Neural progenitor cell (in vitro differentiated cells): ENCODE results near the gene HLA-DMB.

Experiments
- EZH2 ChIP-seq: fragments of 200-600 bp; sonication (generic); IDR thresholded peaks from 2 replicates; pipeline ENCODE4 v1.6.1; 2017; ENCODE audit warnings: antibody characterized with exemption, mild to moderate bottlenecking, moderate library complexity
- EZH2phosphoT487 ChIP-seq: fragments of 200-600 bp; sonication (generic); IDR thresholded peaks from 2 replicates; pipeline ENCODE4 v1.6.1; 2017; ENCODE audit warnings: antibody characterized with exemption
- TF ChIP-seq, protein P1 (sequence below): fragments of 200-600 bp; sonication (generic); IDR thresholded peaks from 2 replicates; pipeline ENCODE4 v1.5.1; 2017; ENCODE audit warnings: antibody characterized with exemption, mild to moderate bottlenecking

DNA sequence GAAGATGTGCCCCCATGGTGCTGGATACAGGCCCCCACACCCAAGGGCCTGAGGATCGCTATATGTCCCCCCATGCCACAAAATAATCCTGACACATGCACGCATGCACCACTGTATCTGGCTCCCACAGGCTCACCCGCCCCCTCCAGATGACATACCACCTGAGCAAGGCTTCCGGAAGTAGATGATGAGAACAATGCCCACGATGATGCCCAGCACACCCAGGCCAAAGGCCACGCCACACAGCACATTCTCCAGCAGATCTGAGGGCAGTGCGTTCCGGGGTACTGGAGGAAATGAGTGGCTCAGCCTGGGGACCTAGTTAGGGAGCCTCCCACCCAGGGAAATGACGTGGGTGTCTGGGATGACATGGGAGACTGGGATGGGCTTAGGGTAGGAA is 8.3 kb upstream of the HLA-DMB start:
- TF ChIP-seq, protein P1, sequence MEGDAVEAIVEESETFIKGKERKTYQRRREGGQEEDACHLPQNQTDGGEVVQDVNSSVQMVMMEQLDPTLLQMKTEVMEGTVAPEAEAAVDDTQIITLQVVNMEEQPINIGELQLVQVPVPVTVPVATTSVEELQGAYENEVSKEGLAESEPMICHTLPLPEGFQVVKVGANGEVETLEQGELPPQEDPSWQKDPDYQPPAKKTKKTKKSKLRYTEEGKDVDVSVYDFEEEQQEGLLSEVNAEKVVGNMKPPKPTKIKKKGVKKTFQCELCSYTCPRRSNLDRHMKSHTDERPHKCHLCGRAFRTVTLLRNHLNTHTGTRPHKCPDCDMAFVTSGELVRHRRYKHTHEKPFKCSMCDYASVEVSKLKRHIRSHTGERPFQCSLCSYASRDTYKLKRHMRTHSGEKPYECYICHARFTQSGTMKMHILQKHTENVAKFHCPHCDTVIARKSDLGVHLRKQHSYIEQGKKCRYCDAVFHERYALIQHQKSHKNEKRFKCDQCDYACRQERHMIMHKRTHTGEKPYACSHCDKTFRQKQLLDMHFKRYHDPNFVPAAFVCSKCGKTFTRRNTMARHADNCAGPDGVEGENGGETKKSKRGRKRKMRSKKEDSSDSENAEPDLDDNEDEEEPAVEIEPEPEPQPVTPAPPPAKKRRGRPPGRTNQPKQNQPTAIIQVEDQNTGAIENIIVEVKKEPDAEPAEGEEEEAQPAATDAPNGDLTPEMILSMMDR: no peak
- TF ChIP-seq EZH2: no peak
- TF ChIP-seq EZH2phosphoT487: no peak
